SK-N-MC (cell line): ENCODE data around the gene TEX38.

Experiments
- EZH2 ChIP-seq: fragments of 200-600 bp; sonication (generic); IDR thresholded peaks from one replicate; pipeline ENCODE4 v1.6.1; 2017; ENCODE audit warnings: antibody characterized with exemption
- POLR2AphosphoS5 ChIP-seq: IDR thresholded peaks from 2 replicates; pipeline ENCODE4 v1.6.1; 2012; ENCODE audit warnings: mild to moderate bottlenecking, low read depth, low read length, borderline replicate concordance

GRCh38 chr1:46690931-46691421, 19.3 kb downstream of the TEX38 start:
- TF ChIP-seq EZH2, result no peak
- no peak for TF ChIP-seq POLR2AphosphoS5
